D341Med (cell line): Measurements from ENCODE around the gene PLEKHS1.
"Not testable (repeated sequence)": the region's sequence is repeated elsewhere in the genome, so short reads cannot be mapped to it uniquely, and the experiment has no call there.

Source experiments
- DNase-seq: peaks from one replicate; pipeline ENCODE4 v3.0.0; 2012; ENCODE audit warnings: low spot score

PLEKHS1 gene

DNA sequence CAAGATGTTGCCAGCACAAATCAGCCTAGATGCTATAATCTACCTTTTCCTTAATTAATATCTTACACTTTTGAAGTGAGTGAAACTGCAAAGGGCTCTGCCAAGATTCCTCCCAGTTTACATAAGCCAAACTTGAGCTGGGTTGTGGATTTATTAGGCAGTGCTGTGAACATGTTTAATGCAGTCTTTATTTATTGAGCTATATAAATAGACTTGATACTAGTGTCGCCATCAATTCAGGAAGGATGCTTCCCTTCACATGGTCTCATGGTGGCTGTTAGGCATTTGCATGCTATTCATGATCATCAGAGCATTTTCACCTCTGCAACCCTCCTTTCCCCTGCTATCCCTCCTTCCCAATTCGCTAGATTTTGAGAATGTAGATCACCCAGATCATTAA is 40.2 kb downstream of the PLEKHS1 start:
- no peak for DNase-seq

GRCh38 chr10:113801569-113801968 is 50.1 kb downstream of the PLEKHS1 start:
- no peak for DNase-seq

DNA sequence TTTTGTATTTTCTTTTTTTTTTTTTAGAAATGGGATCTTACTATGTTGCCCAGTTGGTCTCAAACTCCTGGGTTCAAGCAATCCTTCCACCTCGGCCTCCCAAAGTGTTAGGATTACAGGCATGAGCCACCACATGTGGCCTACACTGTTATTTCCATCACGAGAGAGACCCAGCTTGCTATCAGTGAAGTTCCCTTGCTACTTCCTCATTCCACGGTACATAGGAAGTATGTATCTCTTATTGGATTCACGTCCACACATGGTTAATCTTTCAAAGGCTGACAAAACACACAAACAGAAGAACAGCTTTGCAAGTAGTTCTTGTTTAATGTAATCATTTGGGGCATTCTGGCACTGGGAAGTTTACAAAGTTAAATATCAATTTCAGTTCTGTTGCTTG is 51.5 kb downstream of the PLEKHS1 start:
- DNase-seq, result no peak

DNA sequence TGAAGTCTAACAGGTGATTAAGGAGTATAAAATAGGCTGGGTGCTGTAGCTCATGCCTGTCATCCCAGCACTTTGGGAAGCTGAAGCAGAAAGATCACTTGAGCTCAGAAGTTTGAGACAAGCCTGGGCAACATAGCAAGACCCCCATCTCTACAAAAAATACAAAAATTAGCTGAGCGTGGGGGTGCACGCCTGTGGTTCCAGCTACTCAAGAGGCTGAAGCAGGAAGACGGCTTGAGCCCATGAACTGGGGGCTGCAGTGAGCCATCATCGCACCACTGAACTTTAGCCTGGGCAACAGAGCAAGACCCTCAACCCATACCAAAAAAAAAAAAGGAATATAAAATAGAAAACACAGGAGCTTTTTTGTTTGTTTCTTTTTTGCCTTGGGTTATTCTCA is 55.0 kb downstream of the PLEKHS1 start:
- no peak for DNase-seq

- no peak for DNase-seq
Observed at GRCh38 chr10:113808168-113808567, 56.7 kb downstream of the PLEKHS1 start.

DNA sequence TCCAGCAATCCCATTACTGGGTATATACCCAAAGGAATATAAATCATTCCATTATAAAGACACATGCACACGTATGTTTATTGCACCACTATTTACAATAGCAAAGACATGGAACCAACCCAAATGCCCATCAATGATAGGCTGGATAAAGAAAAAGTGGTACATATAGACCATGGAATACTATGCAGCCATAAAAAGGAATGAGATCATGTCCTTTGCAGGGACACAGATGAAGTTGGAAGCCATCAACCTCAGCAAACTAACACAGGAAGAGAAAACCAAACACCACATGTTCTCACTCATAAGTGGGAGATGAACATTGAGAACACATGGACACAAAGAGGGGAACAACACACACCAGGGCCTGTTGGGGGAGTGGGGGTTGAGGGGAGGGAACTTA is 63.2 kb downstream of the PLEKHS1 start:
- not testable (repeated sequence) for DNase-seq

DNA sequence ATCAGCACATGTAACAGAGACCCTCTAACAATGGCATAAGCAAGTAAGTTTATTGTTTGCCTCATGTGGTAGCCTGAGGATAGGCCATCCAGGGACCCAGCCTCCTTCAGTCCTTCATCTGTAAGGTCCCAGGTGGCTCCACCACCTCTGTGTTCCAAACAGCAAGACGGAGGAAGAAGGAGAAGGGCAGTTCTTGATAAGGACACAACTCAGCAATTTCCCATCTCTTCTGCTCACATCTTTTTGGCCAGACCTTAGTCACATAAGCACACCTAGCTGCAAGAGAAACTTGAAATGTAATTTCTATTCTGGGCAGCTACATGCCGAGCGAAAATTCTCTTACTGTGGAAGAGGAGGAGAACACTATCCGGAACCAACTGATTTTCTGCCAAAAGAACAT is 68.5 kb downstream of the PLEKHS1 start:
- no peak for DNase-seq

- DNase-seq, result no peak
Observed at GRCh38 chr10:113820507-113820906, 69.0 kb downstream of the PLEKHS1 start.

GRCh38 chr10:113821306-113821705 is 69.8 kb downstream of the PLEKHS1 start:
- not testable (repeated sequence) for DNase-seq

DNA sequence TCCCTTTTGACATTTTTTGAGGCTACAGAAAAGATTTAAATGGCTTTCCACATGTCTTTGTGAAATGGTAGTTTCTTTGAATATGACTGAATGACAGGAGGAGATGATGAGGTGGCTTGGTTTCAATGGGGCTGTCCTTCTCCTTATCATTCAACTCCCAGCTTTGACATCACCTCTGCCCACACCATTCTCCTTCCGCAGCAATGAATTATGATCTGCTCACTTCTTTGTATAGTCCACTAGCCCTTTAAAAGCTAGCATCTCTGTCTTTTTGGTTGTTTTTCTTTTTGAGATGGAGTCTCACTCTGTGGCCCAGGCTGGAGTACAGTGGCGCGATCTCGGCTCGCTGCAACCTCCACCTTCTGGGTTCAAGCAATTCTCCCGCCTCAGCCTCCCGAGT is 70.7 kb downstream of the PLEKHS1 start:
- no peak for DNase-seq

DNA sequence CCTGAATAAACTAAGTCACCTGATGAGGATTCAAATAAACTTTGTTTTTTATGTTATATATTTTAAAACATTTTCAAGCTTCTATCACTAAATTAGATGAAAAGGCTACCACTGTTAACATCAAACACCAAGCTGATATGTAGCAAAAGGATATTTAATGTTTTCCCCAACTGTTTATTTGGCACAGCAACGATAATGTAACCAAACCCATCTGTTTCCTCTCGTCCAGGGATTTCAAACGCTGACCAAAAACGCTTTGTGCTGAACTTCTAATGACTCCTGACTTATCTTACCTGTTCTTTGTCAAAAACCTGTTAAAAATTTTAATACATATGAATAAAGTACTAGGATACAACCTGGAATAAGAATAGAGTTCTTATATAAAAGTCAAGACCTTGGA is 71.9 kb downstream of the PLEKHS1 start:
- no peak for DNase-seq

- no peak for DNase-seq
Observed at GRCh38 chr10:113825791-113826190, 74.3 kb downstream of the PLEKHS1 start.

- not testable (repeated sequence) for DNase-seq
Observed at GRCh38 chr10:113828567-113828966, 77.1 kb downstream of the PLEKHS1 start.
